CD4-positive, alpha-beta T cell treated with Interleukin-4 for 4 hours (primary cell): Measurements from ENCODE around the gene PEX11G.

Experiments
- DNase-seq: peaks from one replicate; pipeline ENCODE4 v3.0.0-alpha.2; 2020

The PEX11G gene

GRCh38 chr19:7427944-7428343 lies 60.9 kb downstream of the PEX11G start:
- DNase-seq = no peak

- peak; percentile 13 for DNase-seq
Measured at GRCh38 chr19:7426986-7427385, 61.8 kb downstream of the PEX11G start.
